ENCODE results near the gene CA12. TPM values are rescaled to one million over a fixed set of nuclear protein-coding genes. Genes with fewer than 3 reads are reported as not detected.

CA12 gene
- polyA plus RNA-seq, 4 donors: 6.8 to 138 (median 122) TPM

- no peak for DNase-seq (ENCODE audit: low read depth in 4 of 4, low spot score in 3 of 4)
Measured at GRCh38 chr15:63314409-63314808, 67.2 kb downstream of the CA12 start.

- DNase-seq (ENCODE audit: low read depth in 4 of 4, low spot score in 3 of 4): no peak
Measured at GRCh38 chr15:63313825-63314224, 67.8 kb downstream of the CA12 start.

- DNase-seq (ENCODE audit: low read depth in 4 of 4, low spot score in 3 of 4): no peak
Measured at GRCh38 chr15:63312286-63312685, 69.4 kb downstream of the CA12 start.

GRCh38 chr15:63310646-63311045, 71.0 kb downstream of the CA12 start:
- no peak for DNase-seq (ENCODE audit: low read depth in 4 of 4, low spot score in 3 of 4)

- DNase-seq (ENCODE audit: low read depth in 4 of 4, low spot score in 3 of 4): no peak
Measured at GRCh38 chr15:63308947-63309346, 72.7 kb downstream of the CA12 start.

GRCh38 chr15:63308491-63308890, 73.2 kb downstream of the CA12 start:
- no peak for DNase-seq (ENCODE audit: low read depth in 4 of 4, low spot score in 3 of 4)

- no peak for DNase-seq (ENCODE audit: low read depth in 4 of 4, low spot score in 3 of 4)
Measured at GRCh38 chr15:63306492-63307073, 75.1 kb downstream of the CA12 start.

GRCh38 chr15:63305260-63305659, 76.4 kb downstream of the CA12 start:
- DNase-seq (ENCODE audit: low read depth in 4 of 4, low spot score in 3 of 4): no peak

GRCh38 chr15:63301088-63301487, 80.6 kb downstream of the CA12 start:
- no peak for DNase-seq (ENCODE audit: low read depth in 4 of 4, low spot score in 3 of 4)

- no peak for DNase-seq (ENCODE audit: low read depth in 4 of 4, low spot score in 3 of 4)
Measured at GRCh38 chr15:63299943-63300575, 81.6 kb downstream of the CA12 start.

- DNase-seq (ENCODE audit: low read depth in 4 of 4, low spot score in 3 of 4): no peak
Measured at GRCh38 chr15:63296195-63296594, 85.5 kb downstream of the CA12 start.

- no peak for DNase-seq (ENCODE audit: low read depth in 4 of 4, low spot score in 3 of 4)
Measured at GRCh38 chr15:63295341-63295740, 86.3 kb downstream of the CA12 start.

GRCh38 chr15:63294359-63294758, 87.3 kb downstream of the CA12 start:
- DNase-seq (ENCODE audit: low read depth in 4 of 4, low spot score in 3 of 4): no peak

GRCh38 chr15:63292771-63293170, 88.9 kb downstream of the CA12 start:
- DNase-seq (ENCODE audit: low read depth in 4 of 4, low spot score in 3 of 4): no peak

GRCh38 chr15:63292241-63292640, 89.4 kb downstream of the CA12 start:
- no peak for DNase-seq (ENCODE audit: low read depth in 4 of 4, low spot score in 3 of 4)

GRCh38 chr15:63291507-63291906, 90.1 kb downstream of the CA12 start:
- no peak for DNase-seq (ENCODE audit: low read depth in 4 of 4, low spot score in 3 of 4)

GRCh38 chr15:63288778-63289378, 92.8 kb downstream of the CA12 start:
- no peak for DNase-seq (ENCODE audit: low read depth in 4 of 4, low spot score in 3 of 4)

- no peak for DNase-seq (ENCODE audit: low read depth in 4 of 4, low spot score in 3 of 4)
Measured at GRCh38 chr15:63288342-63288741, 93.3 kb downstream of the CA12 start.

GRCh38 chr15:63287109-63287508, 94.5 kb downstream of the CA12 start:
- DNase-seq (ENCODE audit: low read depth in 4 of 4, low spot score in 3 of 4): no peak

- no peak for DNase-seq (ENCODE audit: low read depth in 4 of 4, low spot score in 3 of 4)
Measured at GRCh38 chr15:63284335-63284734, 97.3 kb downstream of the CA12 start.

- DNase-seq (ENCODE audit: low read depth in 4 of 4, low spot score in 3 of 4): no peak
Measured at GRCh38 chr15:63283126-63283525, 98.5 kb downstream of the CA12 start.

GRCh38 chr15:63277893-63278456, 103.7 kb downstream of the CA12 start:
- DNase-seq (ENCODE audit: low read depth in 4 of 4, low spot score in 3 of 4): no peak

All from left renal pelvis (tissue), 4 donors.